ENCODE measurements around the gene TNFAIP8L1.

Gene TNFAIP8L1

DNA sequence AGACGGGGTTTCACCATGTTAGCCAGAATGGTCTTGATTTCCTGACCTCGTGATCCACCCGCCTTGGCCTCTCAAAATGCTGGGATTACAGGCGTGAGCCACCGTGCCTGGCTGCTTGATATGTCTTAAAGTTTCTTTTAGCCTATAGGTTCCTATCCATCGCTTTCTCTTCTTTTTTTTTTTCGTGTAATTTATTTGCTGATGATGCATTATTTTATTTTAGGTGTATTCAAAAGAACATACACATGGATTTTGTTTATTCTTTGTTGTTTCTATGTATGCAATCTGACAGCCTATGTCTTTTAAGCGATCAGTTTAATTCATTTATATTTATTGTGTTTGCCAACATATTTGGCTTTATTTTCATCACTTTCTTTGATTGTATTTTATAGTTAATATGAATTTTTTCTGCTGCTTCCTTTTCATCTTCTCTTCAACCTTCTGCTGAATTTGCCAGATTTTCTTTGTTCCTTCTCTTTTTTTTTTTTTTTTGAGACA is 26.0 kb upstream of the TNFAIP8L1 start:
- no peak for DNase-seq

DNA sequence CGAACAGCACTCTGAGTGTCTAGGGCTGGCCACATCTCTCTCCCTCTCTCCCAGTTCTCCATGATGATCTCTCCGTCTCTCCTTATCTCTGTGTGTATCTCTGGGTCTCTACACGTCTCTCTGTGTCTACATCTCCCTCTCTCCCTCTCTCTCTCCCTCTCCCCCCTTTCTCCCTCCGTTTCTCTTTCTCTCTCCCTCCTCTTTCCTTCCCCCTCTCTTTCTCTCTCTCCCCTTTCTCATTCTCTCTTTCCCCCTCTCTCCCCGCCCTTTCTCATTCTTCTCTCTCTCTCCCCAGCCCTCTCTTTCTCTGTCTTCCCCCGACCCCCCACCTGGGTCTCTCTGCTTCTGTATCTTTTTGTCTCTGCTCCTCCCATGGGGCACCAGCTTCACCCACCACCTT is 21.3 kb upstream of the TNFAIP8L1 start:
- DNase-seq, result no peak

DNA sequence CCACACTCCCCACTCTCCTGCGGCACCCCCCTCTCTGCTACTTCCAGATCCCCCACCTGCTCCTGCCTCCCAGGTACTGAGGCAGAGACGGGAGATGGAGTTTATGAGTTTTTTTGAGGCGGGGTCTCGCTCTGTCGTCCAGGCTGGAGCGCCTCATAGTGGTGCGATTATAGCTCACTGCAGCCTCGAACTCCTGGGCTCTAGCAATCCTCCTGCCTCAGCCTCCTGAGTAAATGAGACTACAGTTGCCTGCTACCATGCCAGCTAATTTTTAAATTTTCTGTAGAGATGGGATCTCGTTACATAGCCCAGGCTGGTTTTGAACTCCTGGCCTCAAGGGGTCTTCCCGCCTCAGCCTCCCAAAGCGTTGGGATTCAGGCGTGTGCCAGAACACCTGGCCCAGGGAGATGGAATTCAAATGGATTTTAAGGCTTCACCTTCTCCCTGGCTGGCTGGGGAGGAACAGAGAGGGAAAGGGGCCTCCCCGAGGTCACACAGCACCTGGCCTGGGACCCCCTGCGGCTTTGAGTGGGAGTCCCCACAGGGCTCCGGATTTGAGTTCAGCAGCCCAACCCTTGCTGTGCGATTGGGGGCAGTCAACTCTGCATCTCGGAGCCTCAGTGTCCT is 19.5 kb upstream of the TNFAIP8L1 start:
- DNase-seq, result no peak

DNA sequence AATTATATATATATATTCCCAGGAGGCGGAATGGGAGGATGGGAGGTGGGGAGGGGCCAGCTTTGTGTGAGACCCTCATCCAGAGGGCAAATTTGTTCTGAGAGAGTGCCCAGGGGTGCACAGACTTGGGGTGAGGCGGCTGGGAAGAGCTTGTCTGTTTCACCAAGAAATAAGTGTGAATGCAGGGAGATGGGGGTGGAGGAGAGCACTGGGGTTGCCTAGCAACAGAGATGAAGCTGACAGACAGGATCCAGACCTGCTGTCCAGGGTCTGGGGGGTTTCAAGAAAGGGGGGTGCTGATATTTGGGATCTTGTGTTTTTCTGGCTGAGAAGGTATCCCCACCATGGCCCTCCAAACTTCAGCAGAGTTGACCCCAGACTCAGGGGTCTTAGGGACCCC is 18.6 kb upstream of the TNFAIP8L1 start:
- no peak for DNase-seq

DNA sequence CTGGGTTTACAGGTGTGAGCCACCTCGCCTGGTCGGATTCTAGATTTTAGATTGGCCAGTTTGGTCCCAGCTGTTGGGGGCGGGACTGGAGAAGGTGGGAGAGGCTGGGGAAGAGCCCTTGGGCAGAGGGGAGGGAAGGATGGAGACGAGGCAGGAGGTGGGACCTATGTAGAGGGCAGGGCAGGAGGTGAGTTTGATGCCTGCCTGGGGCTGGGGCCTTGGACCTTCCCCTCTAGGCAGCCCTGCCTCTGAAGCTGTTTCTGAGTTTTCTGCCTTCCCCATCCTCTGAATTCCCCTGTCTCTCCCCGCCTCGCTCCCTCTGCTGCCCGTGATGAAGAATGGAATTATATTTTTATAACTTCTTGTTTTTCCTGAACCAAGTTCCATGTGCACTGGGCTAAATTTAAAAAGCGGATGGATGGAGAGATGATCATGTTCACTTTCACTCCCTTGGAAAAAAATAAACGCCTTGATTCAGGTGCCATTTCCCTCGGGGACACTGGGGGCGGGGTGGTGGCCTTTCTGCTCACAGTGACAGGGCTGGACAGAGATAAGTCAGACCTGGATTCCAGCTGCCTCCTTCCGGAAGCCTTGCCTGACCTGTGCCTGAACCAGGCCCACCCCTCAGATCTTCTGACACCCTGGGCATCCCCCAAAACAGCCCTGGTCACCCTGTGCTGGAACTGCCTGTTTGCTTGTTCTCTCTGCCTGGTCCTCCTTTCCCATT is 16.5 kb upstream of the TNFAIP8L1 start:
- no peak for DNase-seq

DNA sequence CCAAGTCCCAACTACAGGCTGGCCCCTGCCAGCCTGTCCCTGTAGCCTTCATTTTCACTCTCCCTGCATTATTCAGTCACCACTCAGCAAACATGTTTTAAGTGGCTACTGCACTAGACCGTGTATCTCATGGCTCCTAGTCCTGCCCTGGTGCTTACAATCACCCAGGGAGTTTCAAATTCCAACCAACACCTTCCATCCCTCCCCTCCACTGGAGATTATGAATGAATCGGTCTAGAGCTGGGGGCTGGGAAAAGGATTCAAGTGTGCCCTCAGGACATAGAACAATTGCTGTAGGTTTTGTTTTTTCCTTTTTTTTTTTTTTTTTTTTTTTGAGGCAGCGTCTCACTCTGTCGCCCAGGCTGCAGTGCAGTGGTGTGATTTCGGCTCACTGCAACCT is 15.0 kb upstream of the TNFAIP8L1 start:
- no peak for DNase-seq

DNA sequence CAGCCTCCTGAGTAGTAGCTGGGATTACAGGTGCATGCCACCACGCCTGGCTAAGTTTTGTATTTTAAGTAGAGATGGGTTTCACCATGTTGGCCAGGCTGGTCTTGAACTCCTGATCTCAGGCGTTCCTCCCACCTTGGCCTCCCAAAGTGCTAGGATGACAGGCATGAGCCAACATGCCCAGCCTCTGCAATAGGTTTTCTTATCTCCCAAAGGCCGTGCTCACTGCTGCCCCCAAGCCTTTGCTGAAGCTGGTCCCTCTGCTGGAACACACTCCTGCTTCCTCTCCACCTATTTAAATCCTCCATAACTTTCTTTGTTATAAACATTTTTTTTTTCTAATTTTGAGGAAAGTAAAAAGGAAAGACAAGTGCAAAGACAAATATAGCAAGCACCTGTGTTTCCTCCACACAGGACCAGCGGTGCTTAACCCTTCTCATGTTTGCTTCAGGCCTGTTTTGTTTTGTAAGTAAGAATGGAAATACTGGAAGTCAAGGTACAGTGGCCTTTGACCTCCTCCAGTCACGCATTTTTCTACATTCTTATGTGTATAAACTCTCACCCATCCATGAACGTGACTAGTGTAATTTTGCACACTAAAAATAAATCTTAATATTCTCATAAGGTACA is 14.5 kb upstream of the TNFAIP8L1 start:
- DNase-seq, result no peak

DNA sequence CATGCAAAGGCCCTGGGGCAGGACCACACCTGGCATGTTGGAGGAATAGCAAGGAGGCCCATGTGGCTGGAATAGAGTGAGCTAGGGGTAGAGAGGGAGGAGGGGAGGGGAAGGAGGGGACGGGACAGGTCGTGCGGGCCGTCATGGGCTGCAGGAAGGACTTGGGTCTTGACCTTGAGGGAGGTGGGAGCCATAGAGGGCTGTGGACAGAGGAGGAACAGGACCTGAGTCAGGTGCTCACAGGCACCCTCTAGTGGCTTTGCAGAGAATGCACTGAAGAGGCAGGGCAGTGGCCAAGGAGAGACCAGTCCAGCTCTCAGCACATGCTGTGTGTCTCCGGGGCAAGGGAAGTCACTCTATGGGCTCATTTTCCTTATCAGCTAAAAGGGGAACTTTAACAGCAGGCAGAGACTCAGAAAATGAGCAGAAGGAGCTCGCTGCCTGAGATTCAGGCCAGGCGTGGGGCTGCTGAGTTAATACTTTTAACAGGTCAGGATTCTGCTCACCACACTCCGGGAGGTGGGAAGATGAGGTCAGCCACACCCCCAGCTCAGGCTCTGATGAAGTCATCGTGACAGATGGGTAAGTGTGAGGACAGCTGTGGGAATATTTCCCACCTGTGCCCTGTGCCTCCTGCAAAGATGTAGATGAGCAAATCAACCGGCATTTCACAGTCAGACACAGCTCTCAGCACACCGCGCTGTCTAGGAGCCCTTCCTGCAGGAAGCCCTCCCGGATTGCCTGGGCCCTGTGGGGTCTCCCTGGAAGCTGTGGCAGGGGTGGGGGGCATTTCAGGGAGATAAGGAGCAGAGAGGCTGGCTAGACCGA is 6.0 kb upstream of the TNFAIP8L1 start:
- peak; percentile 66 to 83 for DNase-seq

DNA sequence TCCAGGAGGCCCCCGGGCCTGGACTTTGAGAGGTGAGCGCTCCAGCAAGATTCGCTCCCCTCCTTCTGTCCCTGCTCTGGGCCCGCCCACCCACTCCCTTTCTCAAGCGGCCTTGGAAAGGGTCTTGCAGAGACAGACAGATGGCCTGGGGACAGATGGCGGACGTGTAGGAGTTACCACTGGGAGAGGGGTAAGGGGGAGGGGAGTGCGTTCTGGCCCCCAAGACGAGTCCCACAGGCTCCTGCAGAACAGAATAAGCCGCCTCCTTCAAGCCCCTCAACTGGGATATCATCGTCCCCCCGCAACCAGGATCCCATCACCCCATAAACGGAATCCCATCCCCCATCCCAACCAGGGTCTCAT is 3.6 kb upstream of the TNFAIP8L1 start:
- DNase-seq, result no peak

DNA sequence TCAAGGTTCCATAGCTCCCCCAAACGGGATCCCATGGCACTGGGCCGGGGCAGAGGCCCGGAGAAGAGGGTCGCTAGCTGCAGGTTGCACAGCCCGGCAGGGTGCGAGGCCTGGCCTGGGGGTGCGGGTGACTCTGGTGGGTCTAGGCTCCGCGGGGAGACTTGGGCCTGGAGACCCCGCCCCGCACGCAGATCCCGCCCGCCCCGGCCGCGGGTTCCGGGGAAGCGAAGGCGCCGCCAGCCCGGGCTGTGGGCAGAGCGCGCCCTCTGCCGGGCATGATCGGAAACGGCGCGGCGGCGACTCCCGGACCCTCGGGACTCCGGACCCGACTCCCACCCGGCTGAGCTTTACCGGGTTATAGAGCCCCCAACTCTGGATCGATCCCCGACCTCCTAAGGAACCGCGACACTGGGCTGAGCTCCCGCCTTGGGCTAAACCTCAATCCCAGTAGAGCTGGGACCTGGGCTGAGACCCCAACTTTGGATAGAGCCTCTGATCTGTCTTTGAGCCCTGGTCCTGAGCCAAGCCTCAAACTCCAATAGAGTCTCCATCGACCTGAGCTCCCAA is 3.1 kb upstream of the TNFAIP8L1 start:
- peak; percentile 74 to 77 for DNase-seq

DNA sequence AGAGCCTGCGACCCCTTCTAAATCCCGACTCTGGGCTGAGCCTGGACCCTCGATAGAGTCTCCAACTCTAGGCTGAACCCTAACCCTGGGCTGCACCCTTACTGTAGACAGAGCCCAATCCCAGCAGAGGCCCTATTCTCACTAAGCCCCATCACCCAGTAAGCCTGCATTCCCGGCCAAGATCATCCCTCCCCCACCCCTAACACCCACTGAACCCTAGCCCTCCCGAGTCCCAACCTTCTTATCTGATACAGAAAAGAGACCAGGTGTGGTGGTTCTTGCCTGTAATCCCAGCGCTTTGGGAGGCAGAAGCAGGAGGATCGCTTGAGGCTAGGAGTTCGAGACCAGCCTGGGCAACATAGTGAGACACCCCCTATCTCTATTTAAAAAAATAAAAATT is 2.6 kb upstream of the TNFAIP8L1 start:
- DNase-seq, result no peak

DNA sequence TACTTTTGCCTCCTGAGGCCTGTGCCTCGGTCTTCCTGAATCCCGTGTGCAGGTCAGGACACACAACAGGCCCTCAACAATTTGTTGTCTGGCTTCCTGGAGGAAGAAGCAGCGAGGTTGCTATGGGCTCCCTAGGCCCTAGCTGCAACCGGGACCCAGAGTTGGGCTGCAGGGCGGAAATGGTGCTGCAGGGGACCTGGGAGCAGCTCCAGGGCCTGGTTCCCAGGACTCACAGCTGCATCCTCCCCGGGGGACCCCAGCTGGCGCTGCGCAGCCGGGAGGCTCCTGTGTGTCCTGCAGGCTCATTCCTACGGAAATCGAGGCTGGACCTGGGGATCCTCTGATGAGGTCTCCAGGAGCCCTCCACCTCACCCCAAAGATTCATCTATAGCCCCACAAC is 999 bp upstream of the TNFAIP8L1 start:
- DNase-seq, result no peak

DNA sequence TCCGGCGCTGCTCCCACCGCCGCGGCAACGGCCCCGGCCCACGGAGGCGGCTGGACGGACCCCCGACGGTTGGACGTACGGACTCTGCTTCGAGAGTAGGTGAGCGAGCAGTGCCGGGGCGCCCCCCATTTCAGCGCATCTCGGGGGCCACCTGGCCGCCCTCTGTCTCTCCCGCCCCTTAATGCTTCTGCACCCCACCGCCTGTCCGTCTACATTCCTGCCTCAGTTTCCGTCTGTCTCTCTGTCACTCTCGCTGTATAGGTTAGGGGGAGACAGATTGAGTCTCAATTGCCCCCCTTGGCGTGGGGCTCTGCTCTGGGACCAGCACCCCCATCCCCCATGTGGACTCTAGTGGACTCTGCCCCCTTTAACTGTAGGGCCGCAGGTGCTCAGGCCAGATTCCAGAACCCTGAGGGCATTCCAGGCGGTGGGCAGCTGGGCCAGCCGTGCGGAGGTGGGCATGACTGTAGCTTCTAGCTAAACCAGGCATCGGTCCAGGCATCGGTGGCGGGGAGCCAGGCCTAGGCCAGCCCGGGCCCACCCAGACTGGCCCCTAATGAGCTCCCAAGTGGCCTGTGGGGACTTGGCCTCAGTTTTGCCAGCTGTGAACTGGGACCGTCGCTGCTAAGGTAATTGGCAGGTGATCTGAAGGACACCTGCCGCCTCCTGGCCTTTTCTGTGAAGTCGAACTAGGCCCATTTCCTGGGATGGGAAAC is 373 bp downstream of the TNFAIP8L1 start:
- DNase-seq, result no peak

DNA sequence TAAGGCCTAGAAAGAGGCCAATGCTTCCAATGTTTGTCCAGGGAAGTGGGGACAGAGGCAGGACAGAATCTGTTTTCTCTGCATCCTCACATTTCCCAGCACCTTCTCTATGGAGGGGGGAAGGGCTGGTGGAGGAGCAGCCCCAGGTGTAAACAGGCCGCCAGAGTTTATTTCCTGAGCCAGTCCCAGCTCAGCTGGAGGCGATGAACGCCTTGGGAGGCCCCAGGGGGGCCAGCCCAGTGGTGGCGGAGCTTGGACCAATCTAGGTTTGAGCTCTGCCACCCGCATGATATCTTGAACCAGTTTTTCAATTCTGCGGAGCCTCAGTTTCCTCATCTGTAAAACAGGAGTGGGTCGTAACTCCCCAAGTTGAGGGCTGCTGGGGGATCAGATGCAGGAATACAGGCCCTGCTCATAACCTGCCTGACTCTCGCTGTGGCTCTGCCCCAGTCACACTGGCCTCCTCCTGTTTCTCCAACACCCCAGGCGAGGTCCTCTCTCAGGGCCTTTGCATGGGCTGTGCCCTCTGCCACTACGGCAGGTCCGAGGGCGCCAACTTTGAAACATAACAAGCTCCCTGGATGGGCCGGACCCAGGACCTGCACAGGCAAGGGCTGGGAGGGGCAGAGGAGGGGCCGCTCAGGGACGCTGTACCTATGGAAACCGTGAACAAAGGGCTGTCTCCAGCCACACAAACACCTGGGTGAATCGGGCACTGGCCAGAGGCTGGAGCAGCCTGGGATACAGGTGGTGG is 1.1 kb downstream of the TNFAIP8L1 start:
- DNase-seq, result no peak

DNA sequence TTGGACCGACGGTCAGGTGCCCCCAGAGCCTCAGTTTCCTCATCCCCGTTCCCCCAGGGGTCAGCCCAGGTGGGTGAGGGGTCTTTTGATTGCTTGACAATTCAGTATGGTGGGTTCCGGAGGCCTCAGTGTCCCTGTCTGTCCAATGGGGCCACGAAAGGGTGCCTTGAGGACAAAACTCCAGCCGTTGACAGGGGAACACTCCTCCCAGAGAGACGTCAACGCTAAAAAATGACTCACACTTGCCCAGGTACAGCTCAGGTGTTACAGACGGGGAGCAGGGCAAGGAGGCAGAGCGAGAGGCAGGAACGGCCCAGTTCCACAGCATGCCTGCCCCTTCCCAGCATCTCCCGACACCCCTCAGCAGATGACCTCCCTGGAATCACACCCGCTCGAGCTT is 1.8 kb downstream of the TNFAIP8L1 start:
- DNase-seq, result no peak

DNA sequence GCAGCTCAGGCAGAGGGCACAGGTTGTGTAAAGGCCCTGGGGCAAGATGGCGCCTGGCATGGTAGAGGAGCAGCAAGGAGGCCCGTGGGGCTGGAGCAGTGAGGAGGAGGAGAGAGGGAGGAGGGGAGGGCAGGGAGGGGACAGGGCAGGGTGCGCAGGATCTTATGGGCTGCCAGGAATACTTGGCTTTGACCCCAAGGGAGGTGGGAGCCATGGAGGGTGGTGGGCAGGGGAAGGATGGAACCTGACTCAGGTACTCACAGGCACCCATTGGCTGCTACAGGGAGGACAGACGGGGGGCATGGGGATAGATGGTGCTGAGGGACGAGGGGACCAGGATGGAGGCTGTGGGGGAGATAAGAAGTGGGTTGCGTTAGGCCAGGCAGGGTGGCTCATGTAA is 3.3 kb downstream of the TNFAIP8L1 start:
- no peak for DNase-seq

DNA sequence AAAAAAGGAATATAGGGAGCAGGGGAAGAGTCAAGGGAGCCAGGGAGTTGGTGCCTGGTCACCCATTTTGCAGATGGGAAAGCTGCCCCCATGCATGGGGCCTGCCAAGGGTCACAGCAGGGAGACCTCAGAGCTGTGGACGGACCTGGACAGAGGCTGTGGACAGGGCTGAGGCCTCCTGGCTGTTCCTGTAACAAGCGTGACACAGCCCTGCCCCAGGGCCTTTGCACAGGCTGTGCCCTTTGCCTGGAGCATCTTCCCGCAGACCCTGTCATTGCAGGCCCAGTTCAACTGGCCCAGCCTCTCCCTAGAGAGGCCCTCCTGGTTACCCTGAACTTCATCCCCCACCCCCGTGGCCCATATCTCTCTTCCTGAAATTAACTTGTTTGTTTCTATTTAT is 6.4 kb downstream of the TNFAIP8L1 start:
- DNase-seq, result no peak

DNA sequence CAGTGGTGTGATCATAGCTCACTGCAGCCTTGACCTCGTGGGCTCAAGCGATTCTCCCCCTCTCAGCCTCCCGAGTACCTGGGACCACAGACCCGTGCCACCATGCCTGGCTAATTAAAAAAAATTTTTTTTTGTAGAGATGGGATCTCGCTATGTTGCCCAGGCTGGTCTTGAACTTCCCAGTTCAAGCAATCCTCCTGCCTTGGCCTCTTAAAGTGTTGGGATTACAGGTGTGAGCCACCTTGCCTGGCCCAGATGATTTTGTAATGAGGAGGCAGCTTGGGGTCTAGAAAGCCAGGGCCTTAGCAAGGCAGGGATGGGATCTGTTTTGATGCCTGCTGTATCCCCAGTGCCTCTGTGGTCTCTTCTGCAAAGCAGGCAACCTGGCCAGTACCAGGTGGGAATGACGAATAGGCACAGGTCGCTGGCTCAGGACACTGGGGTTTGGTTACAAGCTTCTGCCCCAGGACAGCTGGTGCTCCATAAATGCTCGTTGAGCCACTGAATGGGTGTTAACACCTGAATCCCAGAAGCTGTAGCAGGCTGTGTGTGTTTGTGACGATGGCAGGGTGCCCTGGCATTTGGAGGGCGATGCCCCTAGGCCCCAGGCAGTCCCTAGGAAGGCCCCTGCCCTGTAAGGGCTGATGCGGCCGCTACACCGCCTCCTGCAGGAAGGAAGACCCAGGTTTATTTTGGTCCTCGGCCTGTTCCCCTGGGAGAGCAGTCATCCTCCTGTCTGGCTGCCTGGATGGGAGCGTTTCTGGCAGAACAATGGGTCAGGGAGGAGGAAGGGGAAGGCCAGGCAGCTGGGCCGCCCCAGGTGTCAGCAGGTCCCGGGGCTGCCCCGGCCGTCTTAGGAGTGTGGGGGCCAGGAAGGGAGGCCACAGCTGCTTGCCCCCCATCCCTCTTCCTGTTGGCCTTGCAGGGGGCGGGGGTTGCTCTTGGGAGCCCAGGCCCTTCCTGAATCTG is 8.6 kb downstream of the TNFAIP8L1 start:
- DNase-seq, result no peak

DNA sequence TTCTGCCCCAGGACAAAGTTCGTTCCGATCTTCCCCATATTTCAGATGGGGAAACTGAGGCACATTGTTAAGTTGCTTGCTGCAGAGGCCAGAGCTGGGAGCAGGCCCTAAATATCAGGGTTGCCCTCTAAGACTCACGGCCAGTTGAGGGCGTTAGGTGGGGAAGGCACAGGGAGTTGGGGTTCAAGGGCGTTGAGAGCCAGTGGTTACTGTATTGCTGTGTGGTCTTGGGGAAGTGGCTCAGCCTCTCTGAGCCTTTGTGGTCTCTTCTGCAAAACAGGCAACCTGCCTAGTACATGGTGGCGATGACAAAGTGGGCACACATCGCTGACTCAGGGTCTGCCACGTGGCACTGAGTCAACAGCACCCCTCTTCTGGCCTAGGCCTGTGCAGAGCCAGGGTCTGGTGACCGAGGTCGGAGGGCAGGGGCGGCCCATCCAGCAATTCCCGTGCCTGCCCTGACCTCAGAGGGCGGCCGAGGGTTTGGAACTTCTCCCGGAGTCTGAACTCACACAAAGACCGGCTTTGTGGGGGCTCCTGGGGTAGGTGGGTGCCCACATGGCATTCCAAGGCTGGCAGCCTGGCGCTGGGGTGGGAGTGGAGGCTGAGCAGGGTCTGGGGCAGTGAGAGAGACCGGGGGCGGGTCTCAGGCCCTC is 10.2 kb downstream of the TNFAIP8L1 start:
- DNase-seq, result no peak

DNA sequence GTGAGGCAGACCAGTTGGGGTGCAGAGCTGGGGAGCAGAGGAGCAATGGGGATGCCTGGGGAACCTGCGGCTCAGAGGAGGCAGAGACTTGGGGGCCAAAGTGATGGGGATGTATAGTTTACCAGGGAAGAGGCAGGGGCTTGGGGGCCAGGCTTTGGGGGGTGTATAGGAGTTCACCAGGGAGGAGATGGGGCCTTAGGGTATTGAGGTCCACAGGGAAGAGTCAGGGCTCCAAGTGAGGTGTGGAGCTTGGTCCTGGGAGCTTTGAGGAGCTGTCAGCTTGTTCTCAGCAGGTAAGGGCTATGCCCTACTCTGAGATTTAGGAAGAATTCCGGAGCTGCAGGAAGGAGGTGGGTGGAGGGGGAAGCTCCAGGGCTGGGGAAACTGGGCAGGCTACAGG is 10.8 kb downstream of the TNFAIP8L1 start:
- DNase-seq, result no peak

All from CD4-positive, alpha-beta T cell treated with Interleukin-4 for 1 hour (primary cell).